NCI-H69 (cell line): Measurements from ENCODE around the gene BCLAF3.
A peak's percentile ranks its signal among the peaks of the same experiment; 100 is the strongest.

Experiments
- DNase-seq: peaks from one replicate; lab custom pipeline; 2025; lab: John Stamatoyannopoulos, UW

The BCLAF3 gene

DNA sequence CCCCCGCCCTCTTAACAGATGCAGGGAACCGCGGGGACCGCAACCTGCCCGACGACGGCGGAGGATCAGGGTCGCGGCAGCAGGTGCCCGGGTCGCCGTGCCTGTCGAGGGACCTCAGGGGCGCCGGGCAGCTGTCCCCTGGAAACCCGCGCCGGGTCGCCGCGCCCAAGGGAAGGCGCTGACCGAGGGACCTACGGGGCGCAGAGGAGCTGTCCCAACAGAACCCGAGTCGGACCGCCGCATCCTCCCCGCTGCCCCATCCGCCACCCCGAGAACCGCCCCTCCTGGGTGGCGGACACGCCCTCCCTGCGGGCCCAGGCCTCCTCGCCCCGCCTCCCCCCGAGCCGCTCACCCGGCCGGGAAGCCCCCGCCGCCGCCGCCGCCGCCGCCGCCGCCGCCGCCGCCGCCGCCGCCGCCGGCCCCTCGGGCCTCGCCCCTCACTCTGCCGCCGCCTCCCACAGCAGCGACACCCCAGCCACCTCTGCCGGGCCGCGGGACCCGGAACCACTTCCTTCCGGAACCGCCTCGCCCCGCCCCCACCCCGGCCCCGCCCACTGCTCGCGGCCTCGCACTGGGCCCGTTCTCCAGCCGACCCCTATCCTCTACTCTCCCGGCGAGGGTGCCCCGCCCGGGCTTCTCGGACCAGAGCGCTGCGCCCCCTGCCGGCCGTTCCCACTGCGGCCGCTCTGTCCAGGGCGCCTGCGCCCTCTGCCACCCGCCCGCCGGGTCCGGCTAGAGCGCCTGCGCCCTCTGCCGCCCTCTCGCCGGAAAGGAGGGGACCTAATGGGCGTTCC, at the start of gene BCLAF3:
Gene BCLAF3, minus strand, starts transcription at position 506 of the 794 bp plus-strand sequence. CDS start 20,797 bp downstream, outside the sequence.
- DNase-seq: peak; percentile 92

DNA sequence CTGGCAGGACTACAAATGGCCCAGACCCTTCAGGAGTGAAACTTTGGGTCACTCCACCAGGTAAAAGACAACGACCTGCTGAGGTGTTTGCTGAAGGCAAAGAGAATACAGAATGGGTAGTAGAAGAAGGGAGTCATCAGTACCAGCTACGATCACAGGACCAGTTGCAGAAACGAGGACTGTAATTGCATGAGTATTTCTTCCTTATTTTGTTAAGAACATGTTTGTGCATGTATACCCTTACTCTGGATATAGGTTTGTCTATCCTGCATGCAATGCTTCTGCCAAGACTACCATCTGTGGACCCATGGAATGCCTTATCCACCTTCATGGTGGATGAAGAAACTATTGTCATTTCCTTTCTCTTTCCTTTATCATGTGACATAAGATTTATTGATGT, 48.1 kb upstream of the BCLAF3 start:
- no peak for DNase-seq

DNA sequence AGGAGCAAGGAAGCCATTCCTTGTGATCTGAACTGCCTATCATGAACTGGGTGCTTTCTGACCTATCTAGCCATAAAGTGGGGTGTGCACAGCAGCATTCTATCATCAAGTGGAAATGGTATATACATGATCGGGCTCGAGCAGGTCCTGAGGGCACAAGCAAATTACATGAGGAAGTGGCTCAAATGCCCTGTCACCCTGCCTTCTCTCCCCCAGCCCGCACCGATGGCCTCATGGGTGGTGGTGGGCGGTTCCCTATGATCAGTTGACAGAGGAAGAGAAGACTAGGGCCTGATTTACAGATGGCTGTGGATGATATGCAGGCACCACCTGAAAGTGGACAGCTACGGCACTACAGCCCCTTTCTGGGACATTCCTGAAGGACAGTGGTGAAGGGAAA, 46.3 kb upstream of the BCLAF3 start:
- no peak for DNase-seq

DNA sequence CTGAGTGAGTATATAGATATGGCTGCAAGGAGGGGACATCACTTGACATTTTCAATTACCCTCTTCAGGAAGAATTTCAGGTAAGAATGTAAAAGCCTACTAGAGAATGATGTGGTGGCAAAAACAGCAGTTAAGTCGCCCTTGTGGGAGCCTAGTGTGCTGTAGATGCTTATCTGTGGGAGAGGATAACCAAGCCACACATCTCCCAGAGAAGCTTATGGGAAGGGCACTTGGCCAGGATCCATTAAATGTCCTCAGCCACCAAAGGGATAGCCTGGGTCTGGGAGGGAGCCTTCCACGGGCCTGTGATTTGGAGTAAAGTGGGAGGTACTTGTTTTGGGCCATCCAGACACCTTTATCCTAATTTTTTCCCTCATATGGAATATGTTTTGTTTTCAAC, 41.3 kb upstream of the BCLAF3 start:
- DNase-seq: no peak

DNA sequence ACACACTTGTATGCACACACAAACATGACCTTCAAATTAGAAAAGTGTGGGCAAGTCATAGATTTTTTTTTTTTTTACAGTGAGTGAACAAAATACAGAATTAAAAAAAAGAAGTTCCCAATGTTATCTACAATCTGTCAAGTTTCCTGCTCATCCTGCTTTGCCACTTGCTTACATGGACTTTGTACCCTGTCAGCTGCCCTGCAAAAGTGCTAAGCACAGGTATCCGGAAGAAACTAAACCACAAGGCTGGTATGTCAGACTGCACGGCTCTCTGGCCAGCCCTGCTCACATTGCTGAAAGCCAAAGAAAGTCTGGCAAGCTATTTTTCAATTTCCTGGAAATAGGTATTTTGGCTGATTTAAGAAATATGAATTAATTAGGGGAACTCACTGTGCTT, 38.9 kb upstream of the BCLAF3 start:
- DNase-seq: no peak

DNA sequence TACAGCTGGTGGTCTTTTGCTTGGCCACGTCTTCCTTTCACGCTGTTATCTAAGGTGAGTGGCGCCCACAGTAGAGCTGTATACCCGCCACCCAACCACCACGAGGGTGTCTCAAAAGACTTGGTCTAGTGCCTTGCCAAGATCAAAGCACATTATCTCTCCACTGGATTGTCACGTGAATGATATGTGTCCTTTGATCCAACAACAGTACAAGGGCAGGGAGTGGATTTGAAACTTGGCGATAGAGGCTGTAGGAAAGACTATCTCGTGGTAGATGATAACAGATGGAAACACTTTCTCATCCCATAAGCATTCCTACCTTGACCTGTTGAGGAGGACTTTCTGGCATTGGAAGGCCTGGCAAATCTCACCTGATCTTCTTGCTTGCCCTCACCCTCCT, 37.7 kb upstream of the BCLAF3 start:
- no peak for DNase-seq

DNA sequence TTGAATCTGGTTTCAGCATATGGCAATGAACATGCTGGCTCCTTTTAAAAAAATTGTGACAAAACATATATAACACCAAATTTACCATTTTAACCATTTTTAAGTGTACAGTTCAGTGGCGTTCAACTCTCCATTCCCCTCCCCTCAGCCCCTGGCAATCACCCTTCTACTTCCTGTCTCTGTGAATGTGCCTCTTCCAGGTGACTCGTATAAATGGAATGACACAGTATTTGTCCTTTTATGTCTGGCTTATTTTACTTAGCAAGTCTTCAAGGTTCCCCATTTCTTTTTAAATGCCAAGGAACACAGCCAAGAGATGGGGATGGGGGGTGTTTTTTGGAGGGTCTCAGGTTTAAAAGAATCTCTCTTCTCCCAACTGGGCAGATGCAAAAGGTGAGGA, 35.4 kb upstream of the BCLAF3 start:
- no peak for DNase-seq

DNA sequence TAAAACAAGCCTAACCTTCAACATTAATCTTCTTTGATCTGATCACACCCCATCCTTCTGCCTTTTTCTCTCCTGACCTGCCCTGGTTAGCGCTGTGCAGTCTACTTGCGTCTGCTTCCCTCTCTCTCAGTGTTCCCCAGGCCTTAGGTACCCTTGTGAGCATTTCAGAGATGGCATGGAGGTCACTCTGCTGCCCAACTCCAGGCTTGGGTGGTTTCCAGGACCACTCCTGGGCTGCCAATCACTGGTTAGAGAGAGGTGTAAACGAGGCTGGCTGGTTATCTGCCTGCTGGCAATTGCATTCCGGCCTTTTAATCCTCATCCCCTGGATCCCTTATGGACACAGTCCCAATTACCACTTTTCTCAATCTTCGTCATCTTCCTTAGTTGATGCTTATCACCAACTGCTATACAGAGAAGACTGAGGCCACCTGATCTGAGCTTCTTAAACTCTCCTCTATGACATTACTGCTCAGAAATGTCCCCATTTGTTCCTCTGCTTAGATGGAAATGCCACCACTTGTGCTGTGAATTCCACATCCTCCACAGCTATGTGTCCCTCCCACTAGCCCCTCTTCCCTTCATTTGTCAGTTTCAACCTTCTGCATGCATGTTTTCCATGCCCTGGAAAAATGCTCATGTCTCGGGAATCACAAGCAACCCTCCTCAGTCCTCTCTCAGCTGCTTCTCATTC, 29.0 kb upstream of the BCLAF3 start:
- DNase-seq: no peak

DNA sequence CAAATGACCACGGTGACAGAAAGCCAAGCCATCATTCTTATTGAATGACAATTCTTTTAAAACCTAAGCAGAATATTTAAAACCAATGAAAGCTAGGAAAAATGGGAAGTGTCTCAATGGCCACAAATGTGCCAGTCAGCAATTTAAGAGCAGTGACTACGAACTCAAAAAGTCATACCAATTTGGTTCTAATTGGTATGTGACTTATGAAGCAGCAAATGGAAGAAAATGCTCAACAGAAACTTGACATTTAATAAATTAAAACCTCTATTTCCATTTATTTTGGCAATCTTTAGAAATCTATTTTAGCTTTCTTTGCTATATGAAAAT, 25.7 kb upstream of the BCLAF3 start:
- no peak for DNase-seq

DNA sequence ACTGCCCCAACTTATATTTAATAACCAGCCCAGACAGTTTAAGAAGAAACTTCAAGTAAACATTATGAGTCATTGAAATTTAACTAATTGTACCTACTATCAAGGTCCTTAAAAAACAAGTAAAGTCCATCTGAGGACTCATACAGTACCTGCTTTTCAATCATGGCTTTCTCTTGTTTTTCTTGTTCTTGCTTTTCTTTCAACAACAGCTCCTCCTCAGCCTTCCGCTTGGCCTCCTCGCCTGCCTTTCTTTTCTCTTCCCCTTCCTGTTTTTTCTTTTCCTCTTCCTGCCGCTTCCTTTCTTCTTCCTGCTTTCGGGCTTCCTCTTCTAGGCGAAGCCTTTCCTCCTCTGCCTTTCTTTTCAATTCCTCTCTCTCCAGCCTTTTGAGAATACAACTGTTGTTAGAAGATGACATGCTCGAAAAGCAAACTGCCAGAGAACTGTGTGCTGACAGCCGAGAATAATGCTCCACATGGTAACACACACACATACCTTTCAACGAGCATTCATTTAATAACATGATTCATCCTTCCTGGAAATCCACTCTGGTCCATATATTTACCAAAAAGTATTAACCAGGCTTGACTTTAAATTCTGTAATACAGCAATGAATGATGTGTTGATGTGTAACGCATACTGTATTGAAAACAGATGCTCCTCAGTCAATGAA, 25.2 kb upstream of the BCLAF3 start:
- DNase-seq: no peak

DNA sequence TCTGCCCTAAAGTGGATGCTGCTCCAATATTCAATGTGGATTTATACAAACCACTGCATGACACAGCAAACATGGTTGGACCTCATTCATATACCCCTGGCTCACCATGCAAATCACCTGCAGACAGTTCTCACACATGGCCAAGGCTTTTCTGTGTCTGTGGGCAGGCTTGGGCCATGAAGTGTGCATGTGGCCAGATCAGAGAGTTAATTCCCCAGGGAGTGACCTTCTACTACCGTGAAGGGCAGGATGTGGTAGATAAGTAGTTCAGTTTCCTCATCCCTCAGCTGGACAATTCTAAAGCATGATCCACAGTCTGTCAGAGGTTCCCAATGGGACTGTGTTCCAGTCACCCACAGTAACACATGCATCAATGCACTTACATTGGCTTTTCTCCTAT, 24.6 kb upstream of the BCLAF3 start:
- no peak for DNase-seq

DNA sequence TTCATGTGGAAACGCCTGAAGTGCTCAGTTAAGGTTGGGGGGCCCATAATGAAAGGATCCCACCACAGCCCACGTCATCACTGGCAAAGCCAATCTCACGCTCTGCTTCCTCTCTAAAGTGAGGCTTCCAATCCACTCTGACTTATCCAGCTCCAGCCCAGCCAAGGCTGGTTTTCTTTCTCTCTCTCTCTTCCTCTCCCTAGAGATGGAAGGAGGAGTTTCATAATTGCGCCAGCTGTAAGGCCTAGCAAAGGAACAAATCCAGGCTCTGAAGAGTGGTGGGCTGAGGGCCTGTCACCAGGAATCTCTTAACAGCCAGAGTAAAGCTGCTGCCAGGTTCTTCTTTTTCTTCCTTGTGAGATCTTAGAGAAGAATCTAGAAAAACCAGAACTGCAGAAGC, 20.7 kb upstream of the BCLAF3 start:
- DNase-seq: no peak

DNA sequence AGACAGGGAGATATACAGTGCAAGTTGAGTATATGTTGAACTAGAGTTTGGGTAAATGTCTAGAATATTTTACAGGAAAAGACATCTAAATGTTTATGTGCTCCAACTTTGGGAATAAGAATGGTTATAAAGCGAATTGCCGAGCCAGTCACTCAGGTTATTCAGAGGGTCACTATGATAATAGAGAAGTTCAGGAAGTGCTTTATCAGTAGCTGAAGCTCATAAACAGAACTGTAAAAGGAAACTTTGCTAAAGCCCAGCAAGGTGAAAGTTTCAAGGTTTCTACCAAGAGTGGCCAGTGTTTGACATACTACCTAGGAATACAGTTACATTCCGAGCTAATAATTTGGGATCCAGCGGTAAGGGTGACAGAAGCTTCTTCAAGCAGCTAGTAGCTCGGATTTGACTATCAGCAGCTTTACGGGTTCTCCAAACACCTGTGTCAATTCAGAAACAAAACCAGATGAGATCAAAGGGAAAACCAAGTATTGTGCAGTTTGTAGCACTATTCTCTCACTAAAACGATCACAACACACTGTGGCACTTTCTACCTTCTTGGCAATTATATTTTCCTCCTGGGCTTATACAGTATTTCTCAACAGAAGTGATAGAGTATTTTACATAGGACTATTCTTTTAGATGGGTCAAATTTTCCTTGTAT, 17.2 kb upstream of the BCLAF3 start:
- DNase-seq: no peak

DNA sequence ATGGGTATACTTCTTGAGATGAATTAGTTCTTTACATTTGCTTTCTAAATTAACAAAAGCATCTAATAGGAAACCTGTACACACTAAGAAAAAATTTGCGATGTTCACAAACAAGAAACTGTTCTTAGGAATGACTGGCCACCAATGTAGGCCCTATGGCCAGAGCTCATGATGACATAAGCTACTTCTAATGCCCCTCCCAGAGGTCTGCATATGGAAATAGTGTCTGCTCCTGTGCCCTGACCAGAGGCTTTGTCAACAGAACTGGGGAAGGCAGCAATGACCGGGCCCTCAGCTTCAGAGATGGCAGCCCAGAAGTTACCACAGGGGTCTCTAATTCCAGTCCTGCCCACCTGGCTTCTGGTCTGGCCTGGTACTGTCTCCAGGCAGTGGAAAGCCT, 15.0 kb upstream of the BCLAF3 start:
- no peak for DNase-seq

DNA sequence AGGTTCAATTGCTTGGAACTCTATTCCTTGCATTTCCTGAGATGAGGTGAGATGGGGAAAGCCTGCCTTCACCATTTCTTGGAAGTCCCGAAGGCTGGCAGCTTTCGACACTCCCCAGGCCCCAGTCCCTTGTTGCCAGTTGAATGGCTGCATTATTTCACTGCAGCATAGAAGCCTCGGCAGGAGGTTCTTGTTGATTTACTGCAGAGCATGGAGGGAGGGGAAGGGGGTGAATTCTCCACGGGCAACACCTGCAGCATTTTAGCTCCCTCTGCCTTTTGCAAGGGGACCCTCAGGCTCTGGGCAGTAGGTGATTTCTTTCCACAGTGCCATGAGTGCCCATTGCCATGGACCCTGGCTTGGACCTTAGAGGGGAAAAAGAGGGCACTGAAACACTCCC, 10.7 kb upstream of the BCLAF3 start:
- DNase-seq: peak; percentile 57

DNA sequence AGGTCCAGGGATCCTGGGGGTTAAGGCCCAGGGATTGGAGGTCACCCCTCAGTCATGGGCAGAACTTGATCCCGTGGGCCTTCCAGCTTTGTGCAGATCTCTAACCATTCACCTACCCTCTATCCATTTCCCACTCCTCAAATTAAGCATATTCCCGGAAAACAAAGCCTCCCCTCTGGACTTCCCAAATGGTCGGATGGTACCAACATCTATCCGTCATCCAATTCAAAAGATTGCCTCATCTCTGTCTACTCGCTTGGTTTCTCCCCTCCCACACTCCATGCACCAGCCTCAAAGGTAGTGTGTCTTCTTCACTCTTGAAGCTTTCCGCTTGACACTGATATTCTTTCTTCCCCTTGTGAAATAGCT, 473 bp upstream of the BCLAF3 start:
- DNase-seq: peak; percentile 26

DNA sequence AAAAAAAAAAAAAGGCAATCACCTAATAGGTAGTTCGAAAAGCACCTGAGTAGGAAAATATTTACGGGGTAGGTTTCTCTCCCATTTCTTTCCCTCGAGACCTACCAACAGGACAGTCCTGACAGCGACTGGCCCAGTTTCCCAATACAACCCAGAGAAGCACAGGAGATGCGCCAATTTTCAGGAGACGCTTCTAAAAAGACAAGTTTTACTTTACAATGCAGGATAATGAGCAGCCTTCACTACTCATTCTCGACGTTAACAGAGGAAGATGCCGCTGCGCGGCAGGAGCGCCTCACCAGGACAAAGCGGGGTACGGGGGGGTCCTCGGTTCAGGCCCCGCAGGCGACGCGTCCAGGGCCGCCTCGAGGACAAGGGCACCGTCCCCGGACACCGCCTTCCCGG, 708 bp downstream of the BCLAF3 start:
- peak; percentile 32 for DNase-seq

DNA sequence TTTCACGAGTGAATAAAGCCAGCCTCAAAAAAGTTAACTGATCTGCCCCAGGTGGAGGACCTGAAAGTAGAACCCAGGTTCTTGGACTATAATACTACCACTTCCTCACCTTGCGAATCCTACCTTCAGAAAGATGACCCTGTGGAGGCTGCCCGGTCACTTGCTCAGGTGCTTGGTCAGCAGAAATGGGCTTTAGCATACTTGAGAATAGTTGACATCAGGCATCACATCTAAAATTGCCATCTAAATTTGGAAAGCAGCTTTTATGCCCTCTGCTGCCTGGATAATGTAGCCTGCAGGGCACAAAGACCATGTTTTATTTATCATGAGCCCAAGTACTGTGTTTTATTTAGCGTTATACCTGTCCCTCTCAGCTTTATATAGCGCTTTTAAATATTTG, 3.0 kb downstream of the BCLAF3 start:
- no peak for DNase-seq

DNA sequence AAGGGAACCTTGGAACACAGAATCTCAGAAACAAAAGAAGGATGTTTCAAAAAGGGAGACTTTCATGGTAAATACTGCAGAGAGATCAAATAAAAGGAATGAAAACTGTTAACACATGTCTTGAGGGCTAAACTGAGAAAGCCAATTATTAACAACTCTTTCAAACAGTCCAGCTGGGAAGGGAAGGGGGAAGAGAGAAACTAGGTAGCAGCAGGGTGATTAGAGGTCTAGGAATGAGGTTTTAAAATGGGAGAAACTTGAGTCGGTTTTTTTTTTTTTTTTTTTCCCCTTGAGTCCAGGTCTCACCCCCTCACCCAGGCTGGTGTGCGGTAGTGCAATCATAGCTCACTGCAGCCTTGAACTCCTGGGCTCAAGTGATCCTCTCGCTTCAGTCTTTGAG, 4.3 kb downstream of the BCLAF3 start:
- no peak for DNase-seq

DNA sequence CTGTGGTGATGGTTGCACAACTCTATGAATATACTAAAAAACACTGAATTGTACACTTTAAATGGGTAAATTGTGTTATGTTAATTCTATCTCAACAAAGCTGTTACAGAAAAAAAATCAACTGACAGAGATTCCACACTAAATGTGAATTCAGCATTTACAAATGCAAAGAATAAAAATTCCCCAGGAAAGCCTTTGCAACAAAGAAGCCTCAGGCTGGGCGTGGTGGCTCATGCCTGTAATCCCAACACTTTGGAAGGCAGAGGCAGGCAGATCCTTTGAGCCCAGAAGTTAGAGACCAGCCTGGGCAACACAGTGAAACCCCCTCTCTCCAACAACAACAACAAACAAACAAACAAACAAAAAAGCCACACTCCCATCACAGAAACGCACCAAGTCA, 8.9 kb downstream of the BCLAF3 start:
- no peak for DNase-seq

DNA sequence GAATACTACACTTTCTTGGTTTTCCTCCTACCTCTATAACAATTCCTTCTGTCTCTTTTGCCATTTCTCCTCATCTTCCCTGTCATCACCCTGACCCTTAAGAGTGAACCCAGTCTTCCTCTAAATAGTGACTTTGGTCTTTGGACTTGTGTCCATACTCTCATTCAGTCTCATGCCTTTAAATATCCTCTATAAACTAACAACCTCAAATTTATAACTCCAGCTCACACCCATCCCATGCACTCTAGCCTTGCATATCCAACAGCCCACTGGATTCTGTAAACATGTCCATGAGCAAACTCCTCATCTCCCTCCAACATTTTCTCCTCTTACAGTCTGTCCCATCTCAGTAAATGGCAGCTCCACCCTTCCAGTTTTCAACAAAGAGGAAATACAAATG, 15.0 kb downstream of the BCLAF3 start:
- no peak for DNase-seq

DNA sequence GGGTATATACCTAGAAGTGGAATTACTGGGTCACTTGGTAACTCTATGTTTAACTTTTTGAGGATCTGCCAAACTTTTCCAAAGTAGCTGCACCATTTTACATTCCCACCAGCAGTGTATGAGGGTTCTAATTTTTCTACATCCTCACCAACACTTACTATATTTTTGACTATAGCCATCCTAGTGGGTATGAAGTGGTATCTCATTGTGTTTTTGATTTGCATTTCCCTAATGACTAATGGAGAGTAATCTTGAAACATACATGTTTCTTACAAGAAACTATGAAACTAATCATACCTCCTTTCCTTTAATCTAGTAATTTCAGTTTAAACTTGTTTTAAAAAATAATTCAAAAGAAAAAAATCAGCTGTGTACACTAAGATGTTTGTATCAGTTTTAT, 17.9 kb downstream of the BCLAF3 start:
- DNase-seq: no peak

DNA sequence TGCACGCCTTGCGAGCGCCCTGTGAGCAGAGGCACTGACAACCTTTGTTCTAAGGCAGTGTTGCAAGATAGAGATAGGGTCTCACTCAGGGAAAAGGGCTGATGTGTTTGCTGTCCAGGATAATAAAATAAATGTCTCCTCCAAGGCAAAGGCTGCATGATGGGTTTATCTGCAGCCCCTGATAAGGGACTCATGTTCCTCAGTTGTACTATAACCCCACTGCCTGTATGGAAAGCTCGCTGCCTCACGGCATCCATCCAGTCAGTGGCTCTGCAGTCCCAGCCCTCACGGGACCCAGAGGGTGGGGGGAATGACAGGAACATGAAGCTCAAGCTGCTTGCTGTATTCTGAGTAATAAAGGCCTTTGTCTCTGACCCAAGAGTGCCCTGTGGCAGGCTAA, 22.6 kb downstream of the BCLAF3 start:
- DNase-seq: no peak
